ENCODE data around the gene ACTR1A.
A peak's percentile ranks its signal among the peaks of the same experiment; 100 is the strongest.
"Not testable (repeated sequence)": the region's sequence is repeated elsewhere in the genome, so short reads cannot be mapped to it uniquely, and the experiment has no call there.

Gene ACTR1A

GRCh38 chr10:102514487-102515311 is 12.2 kb upstream of the ACTR1A start:
- DNase-seq = no peak

DNA sequence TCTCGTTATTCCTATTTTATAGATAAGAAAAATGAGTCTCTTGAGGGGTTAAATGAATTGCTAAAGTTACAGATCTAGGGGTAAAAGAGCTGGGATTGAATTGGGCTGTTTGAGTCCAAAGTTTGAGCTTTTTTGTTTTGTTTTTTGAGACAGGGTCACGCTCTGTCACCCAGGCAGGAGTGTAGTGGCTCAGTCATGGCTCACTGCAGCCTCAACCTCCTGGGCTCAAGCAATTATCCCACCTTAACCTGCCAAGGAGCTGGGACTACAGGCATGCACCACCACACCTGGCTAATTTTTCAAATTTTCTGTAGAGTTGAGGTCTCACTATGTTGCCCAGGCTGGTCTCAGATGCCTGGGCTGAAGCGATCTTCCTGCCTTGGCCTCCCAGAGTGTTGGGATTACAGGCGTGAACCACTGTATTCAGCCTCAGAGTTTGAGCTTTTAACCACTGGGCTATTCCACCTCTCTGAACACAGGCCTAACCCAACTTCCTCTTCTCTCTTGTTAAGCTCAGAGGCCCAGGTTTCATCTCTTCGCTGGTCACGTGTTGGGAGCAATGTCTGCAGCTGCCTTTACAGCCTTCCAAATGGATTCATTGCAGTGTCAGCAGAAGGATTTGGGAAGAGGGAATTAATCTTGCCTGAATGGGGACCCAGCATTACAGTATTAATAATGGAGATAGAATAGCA is 9.2 kb upstream of the ACTR1A start:
- DNase-seq = no peak

DNA sequence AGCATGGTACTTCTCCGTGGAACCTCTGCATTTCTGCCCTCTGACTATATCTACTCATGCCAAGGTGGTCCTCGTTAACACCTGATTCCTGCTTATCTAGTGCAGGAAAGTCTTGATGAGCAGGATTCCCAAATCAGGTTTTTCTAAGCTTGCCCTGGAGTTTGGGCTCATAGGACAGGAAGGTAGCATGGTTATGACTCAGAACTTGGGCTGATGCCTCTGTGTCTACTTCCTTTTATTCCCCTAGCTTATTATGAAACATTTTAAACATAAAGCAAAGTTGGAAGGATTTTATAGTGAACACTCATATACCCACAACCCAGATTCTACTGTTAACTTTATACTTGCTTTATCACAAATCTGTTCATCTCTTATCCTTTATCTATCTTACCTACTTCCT is 6.9 kb upstream of the ACTR1A start:
- DNase-seq = no peak

DNA sequence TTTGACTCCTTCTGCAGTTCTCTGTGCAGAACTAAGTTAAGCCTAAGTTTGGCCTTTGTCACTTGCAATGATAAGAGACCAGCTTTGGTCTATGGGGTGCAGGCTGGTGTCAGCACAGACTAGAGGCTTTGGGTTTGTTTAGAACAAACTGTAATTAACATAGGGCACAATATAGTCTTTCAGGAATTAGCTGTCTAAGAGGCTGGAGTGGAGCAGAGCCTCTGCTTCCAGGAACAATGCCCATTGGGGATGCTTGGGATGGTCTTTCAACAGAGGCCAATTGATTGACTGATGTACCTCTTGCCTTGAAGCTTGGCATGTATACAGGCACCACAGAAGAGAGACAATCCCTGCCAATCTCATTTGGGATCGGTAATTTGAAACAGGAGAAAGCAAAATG is 6.0 kb upstream of the ACTR1A start:
- DNase-seq = no peak

DNA sequence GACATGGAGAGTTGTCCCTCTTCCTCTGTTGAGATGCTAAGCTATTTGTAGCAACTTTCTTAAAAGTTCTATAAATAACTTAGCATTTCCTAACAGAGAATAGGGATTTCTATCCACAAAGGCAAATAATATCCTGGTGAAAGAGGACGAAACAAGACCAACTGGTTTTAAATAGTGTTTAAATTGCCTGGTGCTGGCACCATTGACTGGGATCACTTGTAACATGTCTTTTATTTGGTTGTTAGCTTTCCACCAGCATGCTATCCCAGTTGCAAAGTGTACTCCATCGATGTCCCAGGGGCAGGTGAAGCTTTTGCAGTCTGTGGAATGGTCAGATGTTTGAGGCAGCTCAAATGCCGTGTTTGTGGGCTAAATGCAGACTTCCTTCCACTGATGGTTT is 5.0 kb upstream of the ACTR1A start:
- DNase-seq = no peak

GRCh38 chr10:102505462-102506115 is 3.1 kb upstream of the ACTR1A start:
- DNase-seq = peak in 1 of 2 experiments; percentile 0

DNA sequence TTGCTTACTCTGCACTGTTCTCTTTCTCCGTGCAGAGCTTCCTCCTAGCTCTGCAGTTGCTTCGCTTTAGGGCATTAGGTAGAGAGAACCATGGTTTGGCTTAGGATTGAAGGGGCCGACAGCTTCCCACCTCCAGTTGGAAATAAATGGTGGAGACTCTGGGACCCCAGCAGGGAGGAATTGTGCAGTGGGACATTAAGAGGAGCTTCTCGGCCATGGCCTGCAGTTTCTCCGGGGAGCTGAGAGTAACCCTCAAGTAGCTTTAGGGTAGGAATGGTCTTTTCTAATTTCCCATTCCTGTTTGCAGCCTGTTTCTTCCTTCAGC is 2.4 kb upstream of the ACTR1A start:
- DNase-seq = no peak

DNA sequence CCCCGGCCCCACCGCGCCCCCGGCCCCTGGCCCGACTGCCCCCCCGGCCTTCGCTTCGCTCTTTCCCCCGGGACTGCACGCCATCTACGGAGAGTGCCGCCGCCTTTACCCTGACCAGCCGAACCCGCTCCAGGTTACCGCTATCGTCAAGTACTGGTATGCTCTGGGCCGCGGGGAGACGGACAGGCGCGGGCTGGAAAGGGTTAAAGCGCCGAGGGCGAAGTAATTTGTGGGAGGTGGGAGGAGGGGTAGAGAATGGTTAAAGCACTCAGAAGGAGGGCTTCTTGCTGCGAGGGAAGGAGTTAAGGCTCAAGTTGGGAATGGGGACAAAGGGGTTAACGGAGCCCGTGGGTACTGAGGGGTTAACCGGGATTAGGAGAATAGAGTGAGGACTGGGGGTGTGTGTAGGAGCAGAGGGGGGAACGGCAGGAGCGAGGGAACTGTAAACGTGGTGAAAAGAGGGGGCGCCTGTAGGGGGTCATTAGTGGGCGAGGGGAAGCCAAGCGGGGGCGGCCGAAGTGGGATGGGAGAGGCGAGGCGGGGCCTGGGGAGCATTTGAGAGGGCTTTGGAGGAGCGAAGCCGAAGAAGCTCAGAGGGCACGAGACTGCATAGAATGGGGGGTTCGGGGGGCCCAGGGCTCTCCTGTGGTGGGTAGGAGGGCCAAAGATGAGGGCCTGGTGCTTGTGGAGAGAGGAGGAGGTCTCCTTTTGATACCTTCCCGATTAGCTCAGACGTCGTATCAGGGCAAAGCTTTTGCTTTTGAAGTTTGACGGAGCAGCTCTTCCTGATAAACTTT is 1.9 kb upstream of the ACTR1A start:
- peak in 1 of 2 experiments; percentile 29 for DNase-seq

GRCh38 chr10:102503264-102504178 is 1.0 kb upstream of the ACTR1A start, which contains the start of gene SUFU:
SUFU (plus strand) TSS chr10:102503972; CDS start chr10:102504153, 181 bp downstream.
- peak; percentile 85 to 93 for DNase-seq

DNA sequence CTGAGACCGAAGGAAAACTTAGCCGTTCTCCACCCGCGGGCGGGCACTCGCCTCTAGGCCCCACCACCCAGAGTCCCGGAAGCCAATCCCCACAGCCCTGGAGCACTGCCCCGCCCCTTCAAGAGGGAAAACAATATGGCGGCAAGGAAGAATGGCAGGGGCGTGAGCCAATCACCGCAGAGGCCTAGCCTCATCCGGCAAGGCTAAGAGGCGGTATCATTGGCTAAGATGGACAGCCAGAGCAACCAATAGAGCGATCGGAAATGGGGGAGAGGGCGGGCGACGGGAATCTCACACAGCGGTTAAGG is 529 bp downstream of the ACTR1A start:
- DNase-seq = peak; percentile 88 to 93

DNA sequence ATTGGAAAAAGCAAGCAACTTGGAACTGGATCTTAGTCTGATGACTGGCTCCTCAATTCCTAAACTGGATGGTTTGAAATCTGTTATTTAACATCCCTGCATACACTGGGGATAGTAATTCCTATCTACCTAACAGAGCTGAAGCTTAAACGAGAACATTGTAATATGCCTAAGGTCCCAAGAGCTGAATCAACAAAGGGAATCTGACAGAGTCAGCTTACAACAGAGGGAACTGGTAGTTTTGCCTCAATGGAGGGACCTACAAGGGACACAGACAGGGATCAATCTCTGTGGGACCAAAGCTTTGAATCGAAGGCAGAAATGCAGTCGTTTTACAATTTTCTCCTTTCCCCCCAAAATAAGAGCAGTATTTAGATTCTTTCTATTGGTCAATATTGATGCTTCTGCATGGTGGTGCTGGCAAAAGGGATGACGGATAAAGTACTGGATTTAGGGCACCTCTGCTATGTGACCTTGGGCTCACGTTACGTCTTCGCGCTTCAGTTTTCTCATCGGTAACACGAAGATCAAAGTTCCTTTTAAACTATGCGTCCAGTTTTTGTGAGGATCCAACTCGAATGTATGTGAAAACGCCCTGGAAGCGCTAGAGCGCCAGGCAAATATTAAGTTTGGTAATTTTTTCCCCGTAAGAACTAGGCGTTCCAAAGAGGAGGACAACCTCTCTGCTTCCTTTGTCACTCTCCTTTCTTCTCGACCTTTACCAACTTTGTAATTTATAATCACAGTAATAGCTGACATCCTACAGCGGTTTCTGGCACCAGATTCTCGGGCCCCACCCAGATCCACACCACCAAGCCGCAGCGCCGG is 1.1 kb downstream of the ACTR1A start:
- DNase-seq = no peak

DNA sequence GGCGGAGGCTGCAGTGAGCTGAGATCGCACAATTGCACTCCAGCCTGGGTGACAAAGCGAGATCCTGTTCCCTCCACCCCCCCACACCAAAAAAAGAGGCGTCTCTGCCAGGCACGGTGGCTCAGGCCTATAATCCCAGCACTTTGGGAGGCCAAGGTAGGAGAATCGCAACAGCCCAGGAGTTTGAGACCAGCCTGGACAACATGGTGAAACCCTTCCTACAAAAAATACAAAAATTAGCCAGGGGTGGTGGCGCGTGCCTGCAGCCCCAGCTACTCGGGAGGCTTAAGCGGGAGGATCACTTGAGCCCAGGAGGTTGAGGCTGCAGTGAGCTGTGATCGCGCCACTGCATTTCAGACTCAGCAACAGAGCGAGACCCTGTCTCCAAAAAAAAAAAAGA is 1.8 kb downstream of the ACTR1A start:
- DNase-seq = not testable (repeated sequence)

DNA sequence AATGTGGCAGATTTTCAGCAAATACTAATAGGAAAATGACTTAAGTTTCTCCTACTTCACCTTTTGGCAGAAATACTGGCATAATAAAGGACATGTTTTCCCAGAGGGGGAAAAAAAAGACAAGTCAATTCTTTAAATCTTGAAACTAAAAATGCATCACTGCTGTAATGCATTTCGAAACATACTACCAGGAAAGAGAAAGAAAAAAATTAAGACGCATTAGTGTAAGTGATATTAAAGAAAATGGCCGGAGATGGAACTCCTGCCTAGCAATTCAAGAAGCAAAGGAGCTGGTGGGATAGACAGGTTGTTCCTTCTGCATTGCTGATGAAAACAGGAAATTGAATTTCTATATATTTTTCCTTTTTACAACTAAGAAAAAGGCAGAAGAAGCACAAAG is 3.2 kb downstream of the ACTR1A start:
- no peak for DNase-seq

GRCh38 chr10:102497545-102497944 is 5.0 kb downstream of the ACTR1A start:
- no peak for DNase-seq

DNA sequence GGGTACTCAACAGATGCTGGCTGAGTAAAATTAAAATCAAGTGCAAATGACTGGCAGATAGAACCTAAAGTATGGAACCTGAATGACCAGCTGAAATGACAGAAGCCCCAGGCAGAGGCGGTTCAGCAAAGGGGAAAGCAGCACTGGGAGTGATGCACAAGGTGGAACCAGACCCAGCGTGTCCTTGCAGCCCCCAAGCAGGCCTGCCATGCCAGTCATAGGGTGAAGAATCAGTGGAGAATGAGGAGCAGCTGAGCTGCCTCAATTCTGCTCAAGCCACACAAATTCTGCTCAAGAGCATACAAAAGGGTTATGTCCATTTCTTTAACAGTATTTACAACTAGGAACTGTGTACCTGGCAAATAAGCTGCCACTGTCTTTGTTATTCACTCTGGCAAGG is 8.7 kb downstream of the ACTR1A start:
- no peak for DNase-seq

DNA sequence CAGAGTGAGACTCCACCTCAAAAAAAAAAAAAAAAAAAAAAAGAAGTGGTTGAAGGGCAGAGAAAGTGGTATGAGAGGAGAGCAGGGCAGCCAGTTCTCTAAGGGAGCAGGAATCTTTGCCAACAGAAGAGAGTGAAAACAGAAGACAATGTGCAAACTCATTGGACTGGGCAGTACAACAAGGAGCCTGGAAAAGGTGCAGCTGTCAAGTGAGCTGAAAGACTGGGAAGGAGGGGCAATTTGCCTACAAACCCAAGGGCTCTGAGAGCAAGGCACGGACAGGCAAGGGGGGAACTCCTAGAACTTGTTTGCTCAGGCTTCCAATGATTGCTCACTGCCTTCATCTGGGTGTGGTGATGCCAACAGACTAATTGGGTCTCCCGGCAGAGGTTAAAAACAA is 9.5 kb downstream of the ACTR1A start:
- no peak for DNase-seq

- peak in 1 of 2 experiments; percentile 0 for DNase-seq
These were observed 10.1 kb downstream of the ACTR1A start for GRCh38 chr10:102492344-102492939.

DNA sequence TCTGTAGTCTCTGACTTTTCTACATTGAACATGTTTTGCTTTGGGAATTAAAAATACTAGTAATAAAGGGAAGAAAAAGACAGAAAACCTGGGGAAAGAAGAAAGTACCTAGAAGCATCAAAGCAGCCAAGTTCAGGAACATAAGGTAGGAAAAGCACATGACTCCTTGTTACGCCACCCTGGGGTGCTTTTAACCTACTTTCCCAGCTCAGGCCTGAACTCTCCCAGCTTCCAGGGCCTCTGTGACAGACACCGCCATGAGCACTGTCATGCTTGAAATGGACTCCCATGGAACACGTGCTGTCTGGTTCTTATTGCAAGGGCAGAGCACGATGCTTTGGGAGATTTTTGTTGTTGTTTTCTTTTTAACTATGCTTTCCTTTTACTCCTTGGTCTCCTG is 11.4 kb downstream of the ACTR1A start:
- no peak for DNase-seq

DNA sequence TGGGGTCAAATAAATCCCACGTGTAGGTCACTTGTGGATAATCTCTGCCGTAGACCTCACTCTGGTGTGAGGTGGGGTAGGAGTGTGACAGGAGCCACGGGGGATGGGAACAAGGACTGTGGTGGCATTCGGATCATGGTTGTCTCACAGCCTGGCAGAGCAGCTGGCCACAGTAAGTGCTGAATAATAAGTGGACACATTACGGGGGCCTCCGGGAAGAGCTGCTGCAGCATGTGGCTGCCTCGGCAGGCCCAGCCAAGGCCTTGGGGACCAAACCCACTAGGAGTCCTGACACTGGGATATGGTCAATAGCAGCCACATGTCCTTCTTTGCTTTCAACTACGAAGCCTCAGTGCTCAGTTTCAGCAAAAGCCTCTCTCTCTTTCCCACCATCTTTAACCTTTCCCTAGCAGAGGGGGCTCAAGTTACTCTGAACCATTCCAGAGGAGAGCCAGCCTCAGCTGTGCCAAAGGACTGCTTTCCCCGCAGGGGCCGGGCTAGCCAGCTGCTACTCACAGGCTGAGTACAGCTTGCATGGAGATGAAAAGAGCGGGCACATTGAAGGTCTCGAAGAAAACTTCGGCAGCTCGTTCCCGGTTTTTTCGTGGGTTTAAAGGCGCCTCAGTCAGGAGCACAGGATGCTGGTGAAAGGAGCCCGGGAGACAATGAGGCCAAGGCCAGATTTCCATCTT is 17.3 kb downstream of the ACTR1A start:
- DNase-seq = no peak

DNA sequence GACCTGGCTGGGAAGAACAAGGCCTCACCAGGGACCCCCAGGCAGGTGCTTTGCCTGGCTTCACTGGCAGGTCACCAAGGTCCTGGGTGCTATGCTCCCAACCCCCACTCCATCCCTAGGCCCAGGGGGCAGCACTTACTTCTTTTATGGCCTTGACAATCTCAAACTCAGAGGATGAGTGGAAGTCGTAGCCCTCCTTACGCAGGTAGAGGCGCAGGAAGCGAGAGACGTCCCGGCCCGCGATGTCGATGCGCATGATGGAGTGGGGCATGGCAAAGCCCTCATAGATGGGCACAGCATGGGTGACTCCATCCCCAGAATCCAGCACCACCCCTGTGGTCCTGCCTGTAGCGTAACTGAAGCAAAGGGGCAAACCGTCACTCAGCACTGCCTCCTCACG is 18.5 kb downstream of the ACTR1A start:
- DNase-seq = peak in 1 of 2 experiments; percentile 0

All from NCI-H524 (cell line).